ENCODE results near the gene PRDM16.

Gene PRDM16

GRCh38 chr1:3443807-3444206 is 374.8 kb downstream of the PRDM16 start:
- no peak for DNase-seq (ENCODE audit: low read depth)
- TF ChIP-seq POLR2A (IDR thresholded peaks at IDR 0.05; ENCODE audit: extremely low read depth, insufficient read length) (no peak), CTCF (IDR thresholded peaks at IDR 0.05; ENCODE audit: low read depth, low read length) (no peak), MYC (IDR thresholded peaks at IDR 0.05; ENCODE audit: low read depth, low read length) (no peak)
- TF ChIP-seq, protein P1, sequence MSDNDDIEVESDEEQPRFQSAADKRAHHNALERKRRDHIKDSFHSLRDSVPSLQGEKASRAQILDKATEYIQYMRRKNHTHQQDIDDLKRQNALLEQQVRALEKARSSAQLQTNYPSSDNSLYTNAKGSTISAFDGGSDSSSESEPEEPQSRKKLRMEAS (IDR thresholded peaks at IDR 0.05; ENCODE audit: low read depth, low read length) = no peak
- no peak overlapping the region for H3K4me3 ChIP-seq (ENCODE audit: low read depth, low read length)

GRCh38 chr1:3444298-3444697 is 375.3 kb downstream of the PRDM16 start:
- TF ChIP-seq POLR2A (IDR thresholded peaks at IDR 0.05; ENCODE audit: extremely low read depth, insufficient read length) (no peak), MYC (IDR thresholded peaks at IDR 0.05; ENCODE audit: low read depth, low read length) (no peak), CTCF (IDR thresholded peaks at IDR 0.05; ENCODE audit: low read depth, low read length) (no peak)
- TF ChIP-seq, protein P1 (IDR thresholded peaks at IDR 0.05; ENCODE audit: low read depth, low read length) = no peak
- no peak overlapping the region for H3K4me3 ChIP-seq (ENCODE audit: low read depth, low read length)
- no peak for DNase-seq (ENCODE audit: low read depth)

GRCh38 chr1:3444736-3445135 is 375.7 kb downstream of the PRDM16 start:
- no peak overlapping the region for H3K4me3 ChIP-seq (ENCODE audit: low read depth, low read length)
- TF ChIP-seq CTCF (IDR thresholded peaks at IDR 0.05; ENCODE audit: low read depth, low read length) = no peak
- TF ChIP-seq, protein P1 (IDR thresholded peaks at IDR 0.05; ENCODE audit: low read depth, low read length) = no peak
- no peak for TF ChIP-seq MYC (IDR thresholded peaks at IDR 0.05; ENCODE audit: low read depth, low read length)
- no peak for TF ChIP-seq POLR2A (IDR thresholded peaks at IDR 0.05; ENCODE audit: extremely low read depth, insufficient read length)
- DNase-seq (ENCODE audit: low read depth) = no peak

- TF ChIP-seq, protein P1 (IDR thresholded peaks at IDR 0.05; ENCODE audit: low read depth, low read length) = no peak
- no peak for TF ChIP-seq POLR2A (IDR thresholded peaks at IDR 0.05; ENCODE audit: extremely low read depth, insufficient read length)
- no peak for TF ChIP-seq CTCF (IDR thresholded peaks at IDR 0.05; ENCODE audit: low read depth, low read length)
- TF ChIP-seq MYC (IDR thresholded peaks at IDR 0.05; ENCODE audit: low read depth, low read length) = no peak
- DNase-seq (ENCODE audit: low read depth) = no peak
Measured at GRCh38 chr1:3450202-3450863, 381.3 kb downstream of the PRDM16 start.

DNA sequence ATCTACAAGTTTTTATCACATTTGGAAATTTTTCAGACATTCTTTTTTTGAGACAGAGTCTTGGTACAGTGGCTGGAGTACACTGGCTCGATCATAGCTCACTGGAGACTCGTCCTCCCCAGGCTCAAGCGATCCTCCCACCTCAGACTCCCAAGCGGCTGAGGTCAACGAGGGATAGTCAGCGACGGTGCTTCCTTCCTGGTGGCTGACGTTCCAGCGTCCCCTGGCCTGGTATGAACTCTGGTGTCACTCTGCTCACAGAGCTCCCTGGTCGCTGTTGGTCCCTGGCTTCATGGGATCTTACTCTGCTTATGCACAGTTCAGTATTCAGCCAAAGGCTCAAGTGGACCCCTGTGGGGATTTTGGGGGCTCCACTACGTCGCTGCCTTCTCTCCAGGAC is 382.0 kb downstream of the PRDM16 start:
- no peak for DNase-seq (ENCODE audit: low read depth)
- TF ChIP-seq POLR2A (IDR thresholded peaks at IDR 0.05; ENCODE audit: extremely low read depth, insufficient read length) (no peak), MYC (IDR thresholded peaks at IDR 0.05; ENCODE audit: low read depth, low read length) (no peak)
- H3K4me3 ChIP-seq (ENCODE audit: low read depth, low read length) = no peak overlapping the region

More at GRCh38 chr1:3450202-3450863, 381.3 kb downstream of the PRDM16 start:
- no peak overlapping the region for H3K4me3 ChIP-seq (ENCODE audit: low read depth, low read length)

DNA sequence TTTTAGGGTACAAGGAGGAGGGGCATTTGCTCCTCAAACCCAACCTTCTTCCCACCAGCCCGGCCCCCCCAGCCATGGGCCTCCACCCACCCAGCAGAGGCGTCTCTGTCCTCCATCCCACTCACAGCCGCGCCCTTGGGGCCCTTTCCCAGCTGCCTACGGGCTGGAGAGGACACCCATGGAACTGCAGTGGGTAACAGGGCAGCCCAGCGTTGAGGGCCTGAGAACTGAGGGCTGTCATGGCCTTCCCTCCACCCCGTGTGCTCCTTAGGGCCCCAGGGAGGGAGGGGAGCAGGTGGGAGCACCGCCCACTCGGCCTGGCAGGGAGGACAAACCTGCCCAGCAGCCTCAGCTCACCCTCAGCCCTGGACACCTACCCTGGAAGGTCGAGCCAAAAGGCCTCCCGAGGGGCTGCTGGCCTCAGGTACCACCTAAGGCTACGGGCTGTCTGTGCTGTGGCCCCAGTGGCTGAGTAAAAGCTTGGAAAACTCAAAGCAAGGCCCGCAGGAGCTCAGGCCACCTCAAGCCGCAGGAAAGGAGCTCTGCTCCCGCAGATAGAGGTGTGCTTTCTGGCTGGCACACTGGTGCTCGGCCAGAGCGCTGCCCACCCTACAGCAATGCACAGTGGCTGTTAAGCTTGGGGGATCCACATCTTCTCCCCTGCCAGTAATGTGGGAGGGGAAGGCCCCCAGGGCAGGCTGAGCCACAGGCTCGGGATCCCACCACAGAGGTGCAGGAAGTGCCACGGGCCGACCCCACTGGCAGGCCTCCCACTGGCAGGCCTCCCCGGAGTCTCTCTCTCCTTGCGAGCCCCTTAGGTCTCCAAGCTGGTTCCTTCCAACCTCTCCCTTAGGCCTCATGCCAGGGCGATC is 383.2 kb downstream of the PRDM16 start:
- H3K4me3 ChIP-seq (ENCODE audit: low read depth, low read length) = no peak overlapping the region
- DNase-seq (ENCODE audit: low read depth) = no peak
- TF ChIP-seq POLR2A (IDR thresholded peaks at IDR 0.05; ENCODE audit: extremely low read depth, insufficient read length) = no peak
- TF ChIP-seq CTCF (IDR thresholded peaks at IDR 0.05; ENCODE audit: low read depth, low read length) = no peak
- no peak for TF ChIP-seq MYC (IDR thresholded peaks at IDR 0.05; ENCODE audit: low read depth, low read length)
- TF ChIP-seq, protein P1 (IDR thresholded peaks at IDR 0.05; ENCODE audit: low read depth, low read length) = no peak
